AG04450 (cell line): ENCODE data around the gene MEGF11. TPM values are rescaled to one million over a fixed set of nuclear protein-coding genes. Genes with fewer than 3 reads are reported as not detected.

Source experiments
- CTCF ChIA-PET: fragments of 300-600, 350-600 bp; formaldehyde crosslinking; extraction: SDS; loops from one replicate; lab custom pipeline; 2022; ENCODE audit warnings: antibody characterized with exemption, inconsistent platforms; lab: Charles Lee
- POLR2A ChIA-PET: fragments of 350-600 bp; formaldehyde crosslinking; extraction: SDS; loops from one replicate; lab custom pipeline; 2021; ENCODE audit warnings: antibody characterized with exemption, inconsistent platforms; lab: Yijun Ruan, JAX
- DNase-seq: peaks from one replicate; pipeline ENCODE4 v3.0.0-alpha.2; 2011; ENCODE audit warnings: low read depth, low spot score
- H3K27ac ChIP-seq: one replicate; pipeline ENCODE4 v1.5.1; 2012; ENCODE audit warnings: low read depth, low read length, control low read depth
- H3K27me3 ChIP-seq: one replicate; pipeline ENCODE4 v1.6.0; 2012; ENCODE audit warnings: low read length; ENCODE audit not compliant: control insufficient read depth, insufficient read depth
- H3K4me3 ChIP-seq: 2 replicates; pipeline ENCODE4 v1.5.1; 2011; ENCODE audit warnings: mild to moderate bottlenecking, low read depth, low read length, control low read depth
- H3K9me3 ChIP-seq: 2 replicates; pipeline ENCODE4 v1.5.1; 2012; ENCODE audit warnings: low read length; ENCODE audit not compliant: control insufficient read depth, insufficient read depth
- polyA plus RNA-seq: library from polyadenylated mRNA; depleted of rRNA; stranded (reverse); fragments of >200 nt; gene quantifications from 2 replicates; pipeline ENCODE4 v1.2.3, GENCODE V29; 2011
- TF ChIP-seq, protein P1 (sequence below): IDR thresholded peaks from 2 replicates; pipeline ENCODE4 v1.5.1; 2011; ENCODE audit warnings: low read depth, low read length, control low read depth, inconsistent platforms

MEGF11 gene
- polyA plus RNA-seq, 1 experiment: not detected

DNA sequence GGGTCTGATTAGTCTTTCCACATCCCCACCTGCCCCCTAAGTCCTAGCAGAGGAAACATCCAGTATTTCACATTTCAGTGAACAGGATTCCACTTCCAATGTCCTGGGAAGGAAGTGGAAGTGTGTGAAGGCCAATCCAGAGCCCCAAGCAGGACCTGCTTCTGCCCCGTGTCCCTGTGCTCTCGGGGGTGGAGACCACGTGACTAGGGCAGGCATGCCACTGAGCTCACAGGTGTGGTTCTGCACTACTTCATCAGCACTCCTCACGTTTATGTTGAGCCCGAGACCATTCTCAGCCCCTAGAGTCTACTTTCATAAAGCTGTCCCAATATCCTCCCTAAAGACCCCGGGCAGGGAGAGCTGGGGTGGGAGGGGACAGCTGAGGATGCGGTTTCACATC lies 299.9 kb downstream of the MEGF11 start:
- Histone ChIP-seq H3K27me3 (peaks cover 20% of the 10 kb centered on the region), H3K9me3 (no peaks in the 10 kb centered on the region), H3K4me3 (no peak overlapping the region), H3K27ac (no peak overlapping the region)
- TF ChIP-seq, protein P1, sequence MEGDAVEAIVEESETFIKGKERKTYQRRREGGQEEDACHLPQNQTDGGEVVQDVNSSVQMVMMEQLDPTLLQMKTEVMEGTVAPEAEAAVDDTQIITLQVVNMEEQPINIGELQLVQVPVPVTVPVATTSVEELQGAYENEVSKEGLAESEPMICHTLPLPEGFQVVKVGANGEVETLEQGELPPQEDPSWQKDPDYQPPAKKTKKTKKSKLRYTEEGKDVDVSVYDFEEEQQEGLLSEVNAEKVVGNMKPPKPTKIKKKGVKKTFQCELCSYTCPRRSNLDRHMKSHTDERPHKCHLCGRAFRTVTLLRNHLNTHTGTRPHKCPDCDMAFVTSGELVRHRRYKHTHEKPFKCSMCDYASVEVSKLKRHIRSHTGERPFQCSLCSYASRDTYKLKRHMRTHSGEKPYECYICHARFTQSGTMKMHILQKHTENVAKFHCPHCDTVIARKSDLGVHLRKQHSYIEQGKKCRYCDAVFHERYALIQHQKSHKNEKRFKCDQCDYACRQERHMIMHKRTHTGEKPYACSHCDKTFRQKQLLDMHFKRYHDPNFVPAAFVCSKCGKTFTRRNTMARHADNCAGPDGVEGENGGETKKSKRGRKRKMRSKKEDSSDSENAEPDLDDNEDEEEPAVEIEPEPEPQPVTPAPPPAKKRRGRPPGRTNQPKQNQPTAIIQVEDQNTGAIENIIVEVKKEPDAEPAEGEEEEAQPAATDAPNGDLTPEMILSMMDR: no peak
- ChIA-PET CTCF (no interaction called here), POLR2A (no interaction called here)
- no peak for DNase-seq

GRCh38 chr15:65952391-65953053 lies 301.0 kb downstream of the MEGF11 start:
- CTCF ChIA-PET: no interaction called here
- Histone ChIP-seq H3K27me3 (peaks cover 19% of the 10 kb centered on the region), H3K4me3 (no peak overlapping the region), H3K9me3 (no peaks in the 10 kb centered on the region), H3K27ac (peak overlapping the region; percentile 21)
- TF ChIP-seq, protein P1: no peak
- DNase-seq: no peak
- POLR2A ChIA-PET: no interaction called here

DNA sequence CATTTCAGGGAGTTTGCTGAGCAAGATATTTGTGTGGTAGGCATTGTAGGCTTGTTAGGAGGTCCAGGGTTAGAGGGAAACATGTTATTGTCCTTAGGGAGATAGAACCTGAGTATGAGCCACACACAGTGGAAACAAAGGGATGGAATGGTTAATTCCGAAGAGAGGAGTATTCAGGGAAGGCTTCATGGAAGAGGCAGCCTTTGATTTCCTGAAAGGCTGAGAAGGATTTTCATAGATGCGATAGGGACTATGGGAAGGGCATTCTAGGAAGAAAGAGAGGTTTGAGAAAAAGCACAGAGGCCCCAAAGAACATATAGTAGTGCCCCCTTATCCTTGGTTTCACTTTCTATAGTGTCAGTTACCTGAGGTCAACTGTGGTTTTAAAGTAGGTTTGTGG lies 302.5 kb downstream of the MEGF11 start:
- no peak overlapping the region for H3K4me3 ChIP-seq
- peaks cover 17% of the 10 kb centered on the region for H3K27me3 ChIP-seq
- DNase-seq: no peak
- H3K27ac ChIP-seq: no peak overlapping the region
- ChIA-PET CTCF (no interaction called here), POLR2A (no interaction called here)
- TF ChIP-seq, protein P1: no peak
- H3K9me3 ChIP-seq: no peaks in the 10 kb centered on the region

- POLR2A ChIA-PET: no interaction called here
- peaks cover 17% of the 10 kb centered on the region for H3K27me3 ChIP-seq
- no peaks in the 10 kb centered on the region for H3K9me3 ChIP-seq
- DNase-seq: no peak
- no peak overlapping the region for H3K27ac ChIP-seq
- TF ChIP-seq, protein P1: no peak
- no peak overlapping the region for H3K4me3 ChIP-seq
- CTCF ChIA-PET: no interaction called here
Measured at GRCh38 chr15:65949491-65949890, 304.1 kb downstream of the MEGF11 start.

- CTCF ChIA-PET: no interaction called here
- no peak overlapping the region for H3K27ac ChIP-seq
- POLR2A ChIA-PET: no interaction called here
- H3K27me3 ChIP-seq: peaks cover 17% of the 10 kb centered on the region
- no peak for DNase-seq
- no peak overlapping the region for H3K4me3 ChIP-seq
- TF ChIP-seq, protein P1: no peak
- H3K9me3 ChIP-seq: no peaks in the 10 kb centered on the region
Measured at GRCh38 chr15:65949011-65949410, 304.5 kb downstream of the MEGF11 start.
